ENCODE results near the gene AIG1. TPM values are rescaled to one million over a fixed set of nuclear protein-coding genes. Genes with fewer than 3 reads are reported as not detected.

Gene AIG1
- total RNA-seq, 1 donor from 2014 or later, result 17.5 TPM

GRCh38 chr6:143049611-143050010 is 11.1 kb upstream of the AIG1 start:
- H3K27me3 Mint-ChIP-seq (ENCODE audit: unreplicated experiment), result peaks cover under 1% of the 10 kb centered on the region
- no peaks in the 10 kb centered on the region for H3K9me3 Mint-ChIP-seq (ENCODE audit: unreplicated experiment)
- TF ChIP-seq CTCF (IDR thresholded peaks at IDR 0.05; ENCODE audit: unreplicated experiment), result no peak
- no peak for DNase-seq (ENCODE audit: low spot score)
- no peak overlapping the region for H3K4me3 Mint-ChIP-seq (ENCODE audit: unreplicated experiment)
- no peaks in the 10 kb centered on the region for H3K36me3 Mint-ChIP-seq (ENCODE audit: low read depth, unreplicated experiment)
- H3K4me1 Mint-ChIP-seq (ENCODE audit: unreplicated experiment), result no peaks in the 10 kb centered on the region
- no peak overlapping the region for H3K27ac Mint-ChIP-seq (ENCODE audit: unreplicated experiment)

- no peak for DNase-seq (ENCODE audit: low spot score)
- no peaks in the 10 kb centered on the region for H3K36me3 Mint-ChIP-seq (ENCODE audit: low read depth, unreplicated experiment)
- no peak overlapping the region for H3K27ac Mint-ChIP-seq (ENCODE audit: unreplicated experiment)
- no peak overlapping the region for H3K4me3 Mint-ChIP-seq (ENCODE audit: unreplicated experiment)
- peaks cover 2% of the 10 kb centered on the region for H3K27me3 Mint-ChIP-seq (ENCODE audit: unreplicated experiment)
- H3K4me1 Mint-ChIP-seq (ENCODE audit: unreplicated experiment), result no peaks in the 10 kb centered on the region
- no peak for TF ChIP-seq CTCF (IDR thresholded peaks at IDR 0.05; ENCODE audit: unreplicated experiment)
- H3K9me3 Mint-ChIP-seq (ENCODE audit: unreplicated experiment), result no peaks in the 10 kb centered on the region
Measured at GRCh38 chr6:143050509-143050908, 10.2 kb upstream of the AIG1 start.

GRCh38 chr6:143052282-143052681 is 8.4 kb upstream of the AIG1 start:
- H3K4me1 Mint-ChIP-seq (ENCODE audit: unreplicated experiment), result no peaks in the 10 kb centered on the region
- H3K27ac Mint-ChIP-seq (ENCODE audit: unreplicated experiment), result no peak overlapping the region
- no peak for DNase-seq (ENCODE audit: low spot score)
- peaks cover 2% of the 10 kb centered on the region for H3K27me3 Mint-ChIP-seq (ENCODE audit: unreplicated experiment)
- no peak for TF ChIP-seq CTCF (IDR thresholded peaks at IDR 0.05; ENCODE audit: unreplicated experiment)
- no peaks in the 10 kb centered on the region for H3K36me3 Mint-ChIP-seq (ENCODE audit: low read depth, unreplicated experiment)
- no peaks in the 10 kb centered on the region for H3K9me3 Mint-ChIP-seq (ENCODE audit: unreplicated experiment)
- no peak overlapping the region for H3K4me3 Mint-ChIP-seq (ENCODE audit: unreplicated experiment)

DNA sequence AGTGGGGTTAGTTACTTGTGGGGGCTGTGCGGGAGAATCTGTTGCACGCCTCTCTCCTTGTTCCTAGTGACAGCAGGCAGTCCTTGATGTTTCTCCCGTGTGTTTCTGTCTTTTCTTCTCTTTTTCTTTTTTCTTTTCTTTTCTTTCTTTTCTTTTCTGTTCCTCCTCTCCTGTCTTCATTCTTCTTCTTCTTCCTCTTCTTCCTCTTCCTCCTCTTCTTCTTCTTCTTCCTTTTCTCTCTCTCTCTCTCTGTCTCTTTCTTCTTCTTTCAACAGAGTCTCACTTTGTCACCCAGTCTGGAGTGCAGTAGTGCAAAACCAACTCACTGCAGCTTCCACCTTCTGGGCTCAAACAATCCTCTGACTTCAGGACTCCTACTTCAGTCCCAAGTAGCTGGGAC is 6.8 kb upstream of the AIG1 start:
- Mint-ChIP-seq H3K27ac (ENCODE audit: unreplicated experiment) (no peak overlapping the region), H3K36me3 (ENCODE audit: low read depth, unreplicated experiment) (no peaks in the 10 kb centered on the region), H3K27me3 (ENCODE audit: unreplicated experiment) (peaks cover 2% of the 10 kb centered on the region)

DNA sequence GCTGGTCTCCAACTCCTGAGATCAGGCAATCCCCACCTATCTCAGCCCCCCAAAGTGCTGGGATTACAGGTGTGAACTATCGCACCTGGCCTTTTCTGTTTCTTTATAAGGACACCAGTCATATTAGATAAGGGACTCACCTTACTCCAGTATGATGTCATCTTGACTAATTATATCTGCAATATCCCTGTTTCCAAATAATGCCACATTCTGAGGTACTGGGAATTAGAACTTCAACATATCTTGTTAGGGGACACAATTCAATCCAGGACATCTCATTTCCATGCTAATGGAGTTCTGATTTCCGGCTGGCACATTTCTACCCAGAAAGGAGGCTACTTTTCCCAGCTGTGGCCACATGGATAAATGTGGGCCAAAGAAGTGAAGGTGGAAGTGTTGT is 6.4 kb upstream of the AIG1 start:
- no peak for DNase-seq (ENCODE audit: low spot score)

More for the DNA sequence above, 6.8 kb upstream of the AIG1 start:
- no peak for DNase-seq (ENCODE audit: low spot score)
- Mint-ChIP-seq H3K9me3 (ENCODE audit: unreplicated experiment) (no peaks in the 10 kb centered on the region), H3K4me3 (ENCODE audit: unreplicated experiment) (no peak overlapping the region), H3K4me1 (ENCODE audit: unreplicated experiment) (no peaks in the 10 kb centered on the region)
- TF ChIP-seq CTCF (IDR thresholded peaks at IDR 0.05; ENCODE audit: unreplicated experiment), result no peak

More for the DNA sequence above, 6.4 kb upstream of the AIG1 start:
- H3K36me3 Mint-ChIP-seq (ENCODE audit: low read depth, unreplicated experiment), result no peaks in the 10 kb centered on the region
- no peak overlapping the region for H3K4me3 Mint-ChIP-seq (ENCODE audit: unreplicated experiment)
- no peaks in the 10 kb centered on the region for H3K4me1 Mint-ChIP-seq (ENCODE audit: unreplicated experiment)
- no peak for TF ChIP-seq CTCF (IDR thresholded peaks at IDR 0.05; ENCODE audit: unreplicated experiment)
- no peaks in the 10 kb centered on the region for H3K9me3 Mint-ChIP-seq (ENCODE audit: unreplicated experiment)
- H3K27me3 Mint-ChIP-seq (ENCODE audit: unreplicated experiment), result peaks cover 2% of the 10 kb centered on the region
- no peak overlapping the region for H3K27ac Mint-ChIP-seq (ENCODE audit: unreplicated experiment)

Measured in endothelial cell (in vitro differentiated cells).